Smooth muscle cell (in vitro differentiated cells): ENCODE data around the gene SLC37A2. TPM values are rescaled to one million over a fixed set of nuclear protein-coding genes. Genes with fewer than 3 reads are reported as not detected.
"Not testable (repeated sequence)": the region's sequence is repeated elsewhere in the genome, so short reads cannot be mapped to it uniquely, and the experiment has no call there.

Experiments used
- DNase-seq: peaks from one replicate; lab custom pipeline; 2025; ENCODE audit not compliant: unreplicated experiment; lab: John Stamatoyannopoulos, UW
- H2AFZ ChIP-seq: fragments of 200-600 bp; sonication (generic); 2 replicates; pipeline ENCODE4 v1.6.0; 2016; ENCODE audit warnings: antibody characterized with exemption, low read depth, mild to moderate bottlenecking
- H3F3A ChIP-seq: fragments of 200-600 bp; sonication (generic); 2 replicates; pipeline ENCODE4 v1.6.0; 2017; ENCODE audit warnings: antibody characterized with exemption, low read depth
- H3K27ac ChIP-seq: fragments of 200-600 bp; sonication (generic); 2 replicates; pipeline ENCODE4 v1.5.1; 2016; ENCODE audit warnings: low read depth, mild to moderate bottlenecking
- H3K27me3 ChIP-seq: fragments of 200-600 bp; sonication (generic); 2 replicates; pipeline ENCODE4 v1.6.1; 2016; ENCODE audit warnings: low read depth, mild to moderate bottlenecking
- H3K36me3 ChIP-seq: fragments of 200-600 bp; sonication (generic); 2 replicates; pipeline ENCODE4 v1.5.1; 2016; ENCODE audit warnings: low read depth
- H3K4me1 ChIP-seq: fragments of 200-600 bp; sonication (generic); 2 replicates; pipeline ENCODE4 v1.5.1; 2016; ENCODE audit warnings: low read depth
- H3K4me2 ChIP-seq: fragments of 200-600 bp; sonication (generic); 2 replicates; pipeline ENCODE4 v1.6.0; 2016; ENCODE audit warnings: mild to moderate bottlenecking
- H3K4me3 ChIP-seq: fragments of 200-600 bp; sonication (generic); 2 replicates; pipeline ENCODE4 v1.5.1; 2016; ENCODE audit warnings: mild to moderate bottlenecking
- H3K79me2 ChIP-seq: fragments of 200-600 bp; sonication (generic); 2 replicates; pipeline ENCODE4 v1.6.0; 2016; ENCODE audit warnings: low read depth, mild to moderate bottlenecking
- H3K9ac ChIP-seq: fragments of 200-600 bp; sonication (generic); 2 replicates; pipeline ENCODE4 v1.6.0; 2016; ENCODE audit warnings: low read depth
- H3K9me3 ChIP-seq: fragments of 200-600 bp; sonication (generic); replicated peaks from 2 replicates; pipeline ENCODE4 v1.5.1; 2016; ENCODE audit warnings: low read depth
- H4K20me1 ChIP-seq: fragments of 200-600 bp; sonication (generic); 2 replicates; pipeline ENCODE4 v1.6.0; 2016; ENCODE audit warnings: low read depth
- CTCF ChIP-seq: fragments of 200-600 bp; sonication (generic); IDR thresholded peaks from 2 replicates; pipeline ENCODE4 v1.5.1; 2017; ENCODE audit warnings: borderline replicate concordance, mild to moderate bottlenecking, antibody characterized with exemption; ENCODE audit not compliant: insufficient read depth, poor library complexity, severe bottlenecking
- WGBS: methylation state at CpG from one replicate; pipeline ENCODE4 v1.1.7; 2016; ENCODE audit warnings: low lambda C conversion rate; 5-methylcytosine and 5-hydroxymethylcytosine counted together
- polyA plus RNA-seq: library from polyadenylated mRNA; unstranded; fragments of >200 nt; fragmentation: Nextera tagmentation; extraction: Ambion mirVana; gene quantifications from 2 replicates; pipeline ENCODE4 v1.2.1, GENCODE V29; 2016
- total RNA-seq: library from RNA; depleted of rRNA; stranded (reverse); fragments of >200 nt; gene quantifications from 2 replicates; pipeline ENCODE4 v1.2.3, GENCODE V29; 2014

SLC37A2 gene
- total and polyA plus RNA-seq, 2 experiments from 2014 or later, result 0.69 to 5.3 TPM

- TF ChIP-seq CTCF, result no peak
- WGBS, result 88% methylated on average over 2 of the region's 2 CpGs
- Histone ChIP-seq H3K4me1 (no peaks in the 10 kb centered on the region), H3K79me2 (no peaks in the 10 kb centered on the region), H3K36me3 (no peaks in the 10 kb centered on the region), H3K9me3 (no peaks in the 10 kb centered on the region), H3K27me3 (no peaks in the 10 kb centered on the region), H3K9ac (no peak overlapping the region), H3K4me2 (no peak overlapping the region), H4K20me1 (no peaks in the 10 kb centered on the region), H2AFZ (no peak overlapping the region), H3K27ac (no peak overlapping the region), H3F3A (no peaks in the 10 kb centered on the region), H3K4me3 (no peak overlapping the region)
- DNase-seq, result no peak
Observed at GRCh38 chr11:125025968-125026367, 37.1 kb upstream of the SLC37A2 start.

DNA sequence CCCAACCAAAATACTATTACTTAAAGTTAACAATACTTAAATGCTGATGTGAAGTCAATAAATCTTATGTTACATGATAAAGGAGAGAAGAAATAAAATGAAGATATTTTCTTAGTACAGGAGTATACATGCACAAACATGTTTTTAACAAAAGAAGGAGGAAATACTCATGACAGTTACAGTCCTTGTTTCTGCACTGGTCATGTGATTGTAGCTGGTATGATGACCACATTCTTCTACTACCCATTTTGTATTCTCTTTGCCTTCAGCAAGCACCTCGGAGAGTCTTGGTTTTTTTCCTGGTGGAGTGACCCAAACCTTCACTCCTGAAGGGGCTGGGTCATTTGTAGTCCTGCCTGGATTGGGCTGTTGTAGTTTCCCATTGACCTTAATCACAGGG lies 33.7 kb upstream of the SLC37A2 start:
- not testable (repeated sequence) for H3K4me1 ChIP-seq, H3K4me2 ChIP-seq, H3K9ac ChIP-seq

DNA sequence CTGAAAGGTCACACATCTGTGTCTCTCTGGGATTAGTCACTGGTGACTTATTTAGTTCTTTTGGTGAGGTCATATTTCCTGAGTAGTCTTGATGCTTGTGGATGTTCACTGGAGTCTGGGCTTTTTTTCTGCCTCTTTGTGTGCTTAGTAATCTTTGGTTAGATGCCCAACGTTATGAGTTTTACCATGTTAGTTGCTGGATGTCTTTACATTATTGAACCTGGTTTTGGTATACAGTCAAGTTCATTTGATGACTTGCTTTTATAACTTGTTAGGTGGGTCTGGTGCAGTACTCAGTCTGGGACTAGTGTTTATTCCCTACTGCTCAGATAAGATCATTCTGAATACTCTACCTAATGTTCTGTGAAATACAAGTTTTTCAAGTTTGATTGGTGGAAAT lies 26.2 kb upstream of the SLC37A2 start:
- H3K4me2 ChIP-seq, result no peak overlapping the region
- no peaks in the 10 kb centered on the region for H3K27me3 ChIP-seq
- H3K36me3 ChIP-seq, result peaks cover 4% of the 10 kb centered on the region
- no peak overlapping the region for H3K9ac ChIP-seq
- no peaks in the 10 kb centered on the region for H3K9me3 ChIP-seq
- no peak overlapping the region for H2AFZ ChIP-seq
- H3F3A ChIP-seq, result no peaks in the 10 kb centered on the region
- TF ChIP-seq CTCF, result no peak
- no peaks in the 10 kb centered on the region for H3K4me1 ChIP-seq
- no peaks in the 10 kb centered on the region for H4K20me1 ChIP-seq
- 16% methylated on average over 1 of the region's 1 CpG for WGBS
- no peak overlapping the region for H3K4me3 ChIP-seq
- no peaks in the 10 kb centered on the region for H3K79me2 ChIP-seq
- H3K27ac ChIP-seq, result peak overlapping the region; percentile 62
- no peak for DNase-seq

More for the DNA sequence above, 33.7 kb upstream of the SLC37A2 start:
- not testable (repeated sequence) for H4K20me1 ChIP-seq, H3K9me3 ChIP-seq, DNase-seq, H3K36me3 ChIP-seq, H3K79me2 ChIP-seq, H3K27me3 ChIP-seq, H3K4me3 ChIP-seq, H3F3A ChIP-seq, H2AFZ ChIP-seq, H3K27ac ChIP-seq
- 48% methylated on average over 1 of the region's 1 CpG for WGBS

DNA sequence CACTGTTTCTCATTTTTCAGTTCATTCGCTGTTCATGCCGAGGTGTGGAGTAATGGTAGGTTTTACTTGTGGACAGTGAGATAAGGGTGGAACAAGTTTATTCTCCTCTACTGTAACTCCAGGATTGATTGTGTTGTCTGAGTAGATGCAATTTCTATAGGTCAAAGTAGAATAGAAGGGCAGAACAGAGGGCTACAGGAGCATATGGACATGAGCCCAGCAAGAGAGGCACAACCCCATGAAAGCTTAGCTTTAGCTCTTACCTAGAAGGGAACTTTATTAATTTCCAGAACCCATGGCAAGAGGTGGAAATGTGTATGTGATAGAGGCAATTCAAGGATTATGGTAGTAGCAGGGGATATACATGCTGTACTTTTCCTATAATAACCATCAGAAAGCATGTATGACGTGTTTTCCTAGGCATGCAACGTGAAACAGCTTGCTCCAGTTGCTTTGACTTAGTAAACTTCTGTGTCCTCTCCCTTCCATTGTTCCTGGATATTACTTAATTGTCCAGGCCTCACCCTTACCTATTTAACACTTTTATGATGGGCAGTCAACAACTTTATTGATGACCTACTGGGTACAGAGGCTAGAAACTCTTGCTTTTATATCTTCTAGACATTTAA lies 13.8 kb upstream of the SLC37A2 start:
- no peak for DNase-seq
- 90% methylated on average over 4 of the region's 4 CpGs for WGBS
- TF ChIP-seq CTCF, result no peak
- H3K79me2 ChIP-seq, result no peaks in the 10 kb centered on the region
- H3K9ac ChIP-seq, result no peak overlapping the region
- no peaks in the 10 kb centered on the region for H3K36me3 ChIP-seq
- H3K9me3 ChIP-seq, result no peaks in the 10 kb centered on the region
- no peaks in the 10 kb centered on the region for H3K27me3 ChIP-seq
- no peak overlapping the region for H3K27ac ChIP-seq
- no peaks in the 10 kb centered on the region for H3F3A ChIP-seq
- no peaks in the 10 kb centered on the region for H4K20me1 ChIP-seq
- no peak overlapping the region for H3K4me3 ChIP-seq
- H3K4me1 ChIP-seq, result no peaks in the 10 kb centered on the region
- no peak overlapping the region for H2AFZ ChIP-seq
- H3K4me2 ChIP-seq, result no peak overlapping the region
